ENCODE measurements around the gene WBP11. TPM values are rescaled to one million over a fixed set of nuclear protein-coding genes. Genes with fewer than 3 reads are reported as not detected.

Gene WBP11
- total RNA-seq, 1 experiment from 2014 or later, result 56.6 TPM

- ChIA-PET POLR2A (interaction anchor here (4.0 to 4.2 kb wide), 2 partner anchors 9 to 23 kb away, joined by 21 to 27 read pairs; partner anchors contain the start of genes C12orf60 and WBP11), CTCF (interaction anchor here (0.7 to 2.8 kb wide), 2 partner anchors 31 to 1076 kb away, joined by 5 to 9 read pairs; no protein-coding TSS in a partner anchor)
- Mint-ChIP-seq H3K9me3 (ENCODE audit: unreplicated experiment) (no peaks in the 10 kb centered on the region), H3K4me1 (ENCODE audit: insufficient read depth, unreplicated experiment) (peaks cover 17% of the 10 kb centered on the region), H3K4me3 (ENCODE audit: unreplicated experiment) (no peak overlapping the region), H3K36me3 (ENCODE audit: insufficient read depth, unreplicated experiment) (peaks cover 13% of the 10 kb centered on the region), H3K27ac (ENCODE audit: low read depth, unreplicated experiment) (no peak overlapping the region), H3K27me3 (ENCODE audit: insufficient read depth, unreplicated experiment) (no peaks in the 10 kb centered on the region)
- no TSS peak for BruUV-seq (replicated peaks)
- TF ChIP-seq CTCF (IDR thresholded peaks at IDR 0.05; ENCODE audit: unreplicated experiment), result no peak
- no peak for DNase-seq (ENCODE audit: unreplicated experiment)
- intact Hi-C loops (cut with micrococcal nuclease), result loop anchor here (10.0 kb wide), 2 partner anchors 65 to 375 kb away; partner anchors contain the start of gene ART4
Measured at GRCh38 chr12:14779834-14780233, 23.4 kb downstream of the WBP11 start.

GRCh38 chr12:14777271-14777670 is 26.0 kb downstream of the WBP11 start:
- no TSS peak for BruUV-seq (replicated peaks)
- intact Hi-C loops (cut with micrococcal nuclease), result loop anchor here (10.0 kb wide), 2 partner anchors 68 to 372 kb away; partner anchors contain the start of gene ART4
- Mint-ChIP-seq H3K9me3 (ENCODE audit: unreplicated experiment) (no peaks in the 10 kb centered on the region), H3K27ac (ENCODE audit: low read depth, unreplicated experiment) (peak overlapping the region; percentile 99), H3K4me3 (ENCODE audit: unreplicated experiment) (peak overlapping the region; percentile 97), H3K4me1 (ENCODE audit: insufficient read depth, unreplicated experiment) (peaks cover 17% of the 10 kb centered on the region), H3K27me3 (ENCODE audit: insufficient read depth, unreplicated experiment) (no peaks in the 10 kb centered on the region), H3K36me3 (ENCODE audit: insufficient read depth, unreplicated experiment) (peaks cover 13% of the 10 kb centered on the region)
- ChIA-PET POLR2A (interaction anchor here (0.5 to 4.0 kb wide), 5 partner anchors 22 to 411 kb away, joined by 3 to 27 read pairs (median 3); partner anchors contain the start of genes C12orf60 and WBP11), CTCF (interaction anchor here (0.7 to 2.8 kb wide), 7 partner anchors 15 to 71 kb away, joined by 3 to 9 read pairs (median 4); partner anchors contain the start of gene WBP11)
- TF ChIP-seq CTCF (IDR thresholded peaks at IDR 0.05; ENCODE audit: unreplicated experiment), result no peak
- no peak for DNase-seq (ENCODE audit: unreplicated experiment)

GRCh38 chr12:14776236-14776961 is 26.9 kb downstream of the WBP11 start:
- intact Hi-C loops (cut with micrococcal nuclease), result loop anchor here (10.0 kb wide), 2 partner anchors 68 to 372 kb away; partner anchors contain the start of gene ART4
- peaks cover 17% of the 10 kb centered on the region for H3K4me1 Mint-ChIP-seq (ENCODE audit: insufficient read depth, unreplicated experiment)
- POLR2A ChIA-PET, result interaction anchor here (0.9 to 8.5 kb wide), 6 partner anchors 19 to 411 kb away, joined by 3 to 285 read pairs (median 4); partner anchors contain the start of genes ATF7IP, C12orf60 and WBP11
- CTCF ChIA-PET, result interaction anchor here (0.8 to 2.6 kb wide), 9 partner anchors 7 to 219 kb away, joined by 3 to 7 read pairs (median 4); no protein-coding TSS in a partner anchor
- H3K9me3 Mint-ChIP-seq (ENCODE audit: unreplicated experiment), result no peaks in the 10 kb centered on the region
- peak overlapping the region; percentile 97 for H3K4me3 Mint-ChIP-seq (ENCODE audit: unreplicated experiment)
- H3K27me3 Mint-ChIP-seq (ENCODE audit: insufficient read depth, unreplicated experiment), result no peaks in the 10 kb centered on the region
- H3K27ac Mint-ChIP-seq (ENCODE audit: low read depth, unreplicated experiment), result peak overlapping the region; percentile 99
- DNase-seq (ENCODE audit: unreplicated experiment), result peak; percentile 26
- H3K36me3 Mint-ChIP-seq (ENCODE audit: insufficient read depth, unreplicated experiment), result peaks cover 13% of the 10 kb centered on the region
- no TSS peak for BruUV-seq (replicated peaks)
- no peak for TF ChIP-seq CTCF (IDR thresholded peaks at IDR 0.05; ENCODE audit: unreplicated experiment)

GRCh38 chr12:14775636-14775980 is 27.7 kb downstream of the WBP11 start:
- Mint-ChIP-seq H3K4me1 (ENCODE audit: insufficient read depth, unreplicated experiment) (peaks cover 17% of the 10 kb centered on the region), H3K27ac (ENCODE audit: low read depth, unreplicated experiment) (peak overlapping the region; percentile 99), H3K36me3 (ENCODE audit: insufficient read depth, unreplicated experiment) (peaks cover 20% of the 10 kb centered on the region), H3K4me3 (ENCODE audit: unreplicated experiment) (peak overlapping the region; percentile 97), H3K27me3 (ENCODE audit: insufficient read depth, unreplicated experiment) (no peaks in the 10 kb centered on the region), H3K9me3 (ENCODE audit: unreplicated experiment) (no peaks in the 10 kb centered on the region)
- POLR2A ChIA-PET, result interaction anchor here (0.6 to 8.5 kb wide), 14 partner anchors 9 to 1135 kb away, joined by 3 to 285 read pairs (median 4); partner anchors contain the start of genes ATF7IP, C12orf60, DERA and WBP11
- TF ChIP-seq CTCF (IDR thresholded peaks at IDR 0.05; ENCODE audit: unreplicated experiment), result no peak
- DNase-seq (ENCODE audit: unreplicated experiment), result peak; percentile 64
- intact Hi-C loops (cut with micrococcal nuclease), result loop anchor here (10.0 kb wide), 2 partner anchors 69 to 371 kb away; partner anchors contain the start of gene ART4
- CTCF ChIA-PET, result interaction anchor here (0.8 to 2.6 kb wide), 5 partner anchors 8 to 220 kb away, joined by 3 to 7 read pairs (median 6); no protein-coding TSS in a partner anchor
- BruUV-seq (replicated peaks), result no TSS peak

Data from MCF 10A (cell line).